GM03348 (cell line): Measurements from ENCODE around the gene SYT1.
A peak's percentile ranks its signal among the peaks of the same experiment; 100 is the strongest.
"Not testable (repeated sequence)": the region's sequence is repeated elsewhere in the genome, so short reads cannot be mapped to it uniquely, and the experiment has no call there.

Experiments used
- DNase-seq: peaks from one replicate; pipeline ENCODE4 v3.0.0; 2012; ENCODE audit warnings: low spot score

The SYT1 gene

DNA sequence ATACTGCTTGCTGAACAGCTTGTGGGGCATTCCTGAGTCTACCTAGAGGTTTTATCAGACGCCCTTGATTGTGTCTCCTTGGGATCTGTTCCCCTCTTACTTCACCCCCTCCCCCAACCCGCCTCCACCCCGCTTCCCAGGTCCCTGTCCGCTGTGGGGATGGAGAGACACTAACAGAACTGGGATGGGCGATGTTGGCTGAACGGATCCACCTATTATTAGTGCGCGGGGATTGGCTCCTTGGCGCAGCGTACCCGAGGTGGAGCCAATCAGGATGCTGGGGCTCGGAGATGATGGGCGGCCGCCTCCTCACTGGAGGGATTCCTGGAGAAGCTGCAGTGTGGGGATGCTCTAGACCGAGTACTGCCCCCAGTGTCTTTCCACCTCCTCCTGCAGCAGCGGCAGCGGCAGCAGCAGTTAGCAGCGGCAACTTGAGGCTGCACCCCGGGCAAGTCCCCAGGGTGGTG is at the start of gene SYT1:
SYT1 (plus strand) TSS at position 372 of the 467 bp plus-strand sequence.
- peak; percentile 53 for DNase-seq

DNA sequence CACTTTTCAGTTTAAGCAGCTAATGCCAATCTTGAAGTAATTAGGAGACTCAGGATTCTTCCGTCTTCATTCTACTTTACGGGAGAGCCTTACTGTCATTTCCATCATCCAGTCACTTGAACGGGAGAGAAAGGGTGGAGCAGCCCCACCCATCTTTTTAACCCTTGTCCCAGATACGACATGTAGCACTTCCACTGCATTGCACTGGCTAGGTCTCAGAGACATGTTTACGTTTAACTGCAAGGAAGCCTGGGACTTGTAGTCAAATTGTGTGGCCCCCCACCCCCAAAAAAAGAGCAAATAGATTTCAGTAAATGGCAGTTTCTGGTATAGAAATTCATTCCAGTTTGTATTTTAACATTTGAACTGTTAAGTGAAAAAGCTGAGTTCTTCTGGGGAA is 46.1 kb upstream of the SYT1 start:
- DNase-seq: no peak

DNA sequence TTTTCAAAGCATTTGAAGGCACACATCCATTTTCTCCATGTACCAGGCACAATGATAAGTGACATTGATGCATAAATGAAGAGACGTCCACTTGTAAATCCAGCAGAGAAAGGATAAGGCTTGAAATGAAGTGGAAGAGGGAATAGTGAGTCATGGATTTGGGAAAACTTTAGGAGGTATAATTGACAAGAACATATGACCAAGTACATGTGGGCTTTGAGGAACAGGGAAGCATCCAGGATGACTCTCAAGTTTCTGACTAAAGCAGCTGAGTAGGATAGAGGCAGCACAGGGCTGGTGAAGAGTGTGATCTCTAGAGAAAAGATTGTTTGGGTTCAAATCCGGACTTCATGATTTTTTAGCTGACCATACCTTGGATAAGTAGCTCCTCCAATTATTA is 43.6 kb upstream of the SYT1 start:
- no peak for DNase-seq

DNA sequence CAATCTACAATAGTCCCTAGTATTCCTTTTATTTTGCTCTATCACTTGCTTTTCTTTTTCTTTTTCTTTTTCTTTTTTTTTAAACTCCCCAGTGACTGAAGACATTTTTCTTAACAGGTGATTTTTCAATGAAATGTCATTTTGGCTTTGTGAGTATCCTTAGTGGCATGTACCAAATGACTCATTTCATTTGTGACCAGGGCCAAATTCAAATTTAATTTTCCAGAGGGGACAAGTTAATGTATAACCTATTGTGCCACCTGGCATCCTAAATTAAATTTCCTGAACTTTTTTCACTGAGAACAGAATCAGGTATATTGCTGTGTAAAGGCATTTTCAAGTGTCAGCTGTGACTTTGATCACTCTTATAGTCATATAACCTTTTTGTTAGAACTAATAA is 39.7 kb upstream of the SYT1 start:
- DNase-seq: no peak

DNA sequence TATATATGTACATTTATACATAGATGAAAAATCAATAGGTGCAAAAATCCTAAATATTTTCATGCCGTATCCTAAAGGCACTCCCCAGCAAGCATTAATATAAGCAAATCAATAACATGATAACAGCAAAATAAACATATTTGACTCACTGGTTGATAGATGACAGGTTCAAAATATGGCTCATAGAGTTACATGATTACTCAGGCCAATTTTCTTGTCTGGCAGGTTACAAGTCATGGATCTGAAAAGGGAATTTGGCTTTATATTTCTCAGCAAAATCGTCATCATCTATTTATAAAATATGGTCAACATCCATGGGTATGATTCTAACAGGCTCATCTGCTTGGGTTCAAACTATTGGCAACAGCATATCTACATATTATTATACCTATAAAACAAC is 34.9 kb upstream of the SYT1 start:
- no peak for DNase-seq

DNA sequence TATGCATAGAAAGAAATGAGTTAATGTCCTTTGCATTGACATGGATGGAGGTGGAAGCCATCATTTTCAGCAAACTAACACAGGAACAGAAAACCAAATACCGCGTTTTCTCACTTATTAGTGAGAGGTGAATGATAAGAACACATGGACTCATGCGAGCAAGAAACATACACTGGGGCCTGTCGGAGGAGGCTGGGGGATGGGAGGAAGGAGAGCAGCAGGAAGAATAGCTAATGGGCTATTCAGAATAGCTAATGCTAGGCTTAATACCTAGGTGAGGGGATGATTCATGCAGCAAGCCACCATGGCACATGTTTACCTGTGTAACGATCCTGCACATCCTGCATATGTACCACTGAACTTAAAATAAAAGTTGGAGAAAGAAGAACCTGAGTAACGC is 29.1 kb upstream of the SYT1 start:
- no peak for DNase-seq

DNA sequence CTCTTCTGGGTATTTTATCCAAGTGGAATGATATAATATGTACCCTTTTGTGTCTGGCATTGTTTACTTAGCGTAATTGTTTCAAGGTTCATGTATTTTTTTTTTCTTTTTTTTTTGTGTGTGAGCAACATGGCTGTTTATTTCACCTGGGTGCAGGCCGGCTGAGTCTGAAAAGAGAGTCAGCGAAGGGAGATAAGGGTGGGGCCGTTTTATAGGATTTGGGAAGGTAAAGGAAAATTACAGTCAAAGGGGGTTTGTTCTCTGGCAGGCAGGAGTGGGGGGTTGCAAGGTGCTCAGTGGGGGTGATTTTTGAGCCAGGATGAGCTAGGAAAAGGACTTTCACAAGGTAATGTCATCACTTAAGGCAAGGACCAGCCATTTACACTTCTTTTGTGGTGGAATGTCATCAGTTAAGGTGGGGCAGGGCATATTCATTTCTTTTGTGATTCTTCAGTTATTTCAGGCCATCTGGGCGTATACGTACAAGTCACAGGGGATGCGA is 24.0 kb upstream of the SYT1 start:
- DNase-seq: not testable (repeated sequence)

DNA sequence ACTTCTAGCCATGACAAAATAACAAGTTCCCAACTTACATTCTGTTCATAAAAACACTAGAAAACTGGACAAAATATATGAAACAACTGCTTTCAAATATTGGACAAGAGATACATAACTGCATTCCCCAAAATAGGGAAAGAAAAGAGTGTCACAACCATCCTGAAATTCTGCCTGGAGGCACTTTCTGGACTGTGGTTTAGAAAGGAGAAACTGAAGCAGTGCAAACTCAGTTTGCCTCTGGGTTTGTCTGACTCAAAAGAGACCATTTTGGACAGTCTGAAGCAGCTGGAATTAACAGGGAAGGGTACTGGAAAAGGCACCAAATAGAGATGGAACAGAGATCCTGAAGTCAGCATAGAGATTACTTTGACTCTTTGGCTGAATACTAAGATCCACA is 11.3 kb upstream of the SYT1 start:
- no peak for DNase-seq

DNA sequence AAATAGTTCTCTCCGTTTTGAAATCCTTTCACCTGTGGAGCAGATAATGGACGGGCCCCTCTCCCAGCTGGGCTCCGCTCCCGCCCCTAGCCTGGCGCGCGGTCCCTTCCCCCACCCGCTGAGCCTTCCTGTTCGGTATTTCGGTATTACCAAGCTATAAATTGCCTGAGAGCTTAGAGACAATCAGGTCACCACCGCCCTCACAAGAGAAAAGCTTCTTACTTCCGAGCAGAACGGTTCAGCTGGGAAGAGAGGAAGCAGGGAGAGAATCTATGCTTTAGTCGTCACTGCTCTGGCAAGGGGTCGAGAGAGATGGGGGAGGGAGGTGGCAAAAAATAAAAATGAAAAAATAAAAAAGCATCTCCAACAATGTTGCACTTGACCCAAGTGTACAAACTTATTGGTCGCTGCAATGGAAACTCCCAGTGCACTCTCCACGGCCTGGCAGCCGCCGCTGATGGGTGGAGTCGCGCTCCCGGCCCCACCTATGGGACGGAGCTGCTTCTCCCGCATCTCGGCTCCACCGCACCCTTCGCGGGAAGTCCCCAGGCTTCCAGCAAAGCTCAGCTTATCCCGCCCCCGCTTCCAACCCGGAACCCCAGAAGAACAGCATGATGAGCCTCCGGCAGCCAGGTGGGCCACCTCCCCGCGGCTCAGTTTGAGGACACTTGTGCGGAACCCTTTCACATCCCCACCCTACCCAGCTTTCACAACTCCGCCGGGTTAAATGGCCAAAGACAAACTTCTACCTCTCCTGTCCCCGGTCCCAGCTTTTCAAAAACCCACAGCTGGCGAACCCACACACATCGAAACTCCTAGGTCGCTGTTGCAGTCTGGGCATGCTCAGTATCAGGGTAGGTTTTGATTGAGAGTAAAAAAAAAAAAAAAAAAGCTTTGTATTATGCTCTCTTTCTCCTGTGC is 832 bp upstream of the SYT1 start:
- peak; percentile 24 for DNase-seq

DNA sequence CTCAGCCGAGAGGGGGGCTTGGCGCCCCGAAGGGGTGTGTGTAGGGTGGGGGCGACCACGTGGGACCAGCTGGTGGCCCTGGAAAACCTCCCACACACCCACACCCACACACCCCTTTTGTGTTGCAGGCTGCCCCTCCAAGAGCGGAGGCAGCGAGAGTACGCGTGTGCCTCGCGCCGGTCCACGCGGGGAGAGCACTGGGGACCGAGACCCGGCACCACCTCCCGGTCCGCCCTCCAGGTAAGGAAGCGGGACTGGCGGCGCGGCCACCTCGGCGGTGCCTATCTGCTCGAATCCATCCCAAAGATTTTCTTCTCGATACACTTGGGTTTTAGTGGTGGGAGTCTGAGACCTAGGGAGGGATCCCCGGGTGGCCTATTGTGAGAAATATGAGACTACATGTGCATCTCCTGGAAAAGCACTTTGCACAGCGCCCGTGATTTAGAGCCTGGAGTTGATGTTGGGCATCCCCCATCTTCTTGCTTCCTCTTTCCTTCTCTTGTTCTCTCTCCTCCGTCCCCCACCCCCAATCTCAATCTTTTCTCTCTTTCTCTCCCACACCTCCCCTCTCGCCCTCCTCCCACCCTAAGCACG is 393 bp downstream of the SYT1 start:
- no peak for DNase-seq

DNA sequence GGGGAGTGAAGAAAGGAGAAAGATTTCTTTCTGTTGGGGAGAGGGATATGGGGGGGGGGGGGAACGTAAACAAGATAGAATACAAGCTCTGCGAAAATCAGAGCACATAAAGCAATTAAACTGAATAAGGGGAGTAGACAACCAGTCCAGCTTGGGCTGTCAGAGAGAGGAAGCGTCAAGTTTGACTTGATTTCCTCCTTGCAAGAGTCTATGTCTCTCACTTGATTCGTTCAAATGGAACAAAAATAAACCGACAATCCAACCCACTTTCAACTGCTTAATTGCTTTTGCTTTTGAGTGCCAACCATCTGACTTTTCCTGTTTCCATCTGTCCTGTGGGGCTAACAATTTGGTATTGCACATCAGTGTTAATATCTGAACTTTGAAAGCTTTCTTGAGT is 942 bp downstream of the SYT1 start:
- no peak for DNase-seq

DNA sequence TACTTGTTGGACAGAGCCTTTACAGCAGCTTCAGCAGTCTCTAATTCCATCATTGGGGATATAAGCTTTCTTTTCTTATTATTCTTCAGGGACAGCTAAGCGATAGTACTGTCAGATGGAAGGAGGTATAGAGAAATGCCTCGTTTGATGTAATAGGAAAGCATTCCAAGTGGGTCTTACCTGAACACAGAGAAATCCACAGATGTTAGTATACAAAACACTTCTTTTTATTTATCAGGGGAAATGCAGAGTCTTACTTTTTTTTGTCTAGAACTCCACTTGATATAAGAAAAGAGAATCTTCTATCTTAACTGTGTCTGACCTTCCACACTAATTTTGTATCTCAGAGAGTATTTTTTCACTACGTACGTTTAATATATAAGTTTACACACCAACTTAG is 1.9 kb downstream of the SYT1 start:
- DNase-seq: no peak

DNA sequence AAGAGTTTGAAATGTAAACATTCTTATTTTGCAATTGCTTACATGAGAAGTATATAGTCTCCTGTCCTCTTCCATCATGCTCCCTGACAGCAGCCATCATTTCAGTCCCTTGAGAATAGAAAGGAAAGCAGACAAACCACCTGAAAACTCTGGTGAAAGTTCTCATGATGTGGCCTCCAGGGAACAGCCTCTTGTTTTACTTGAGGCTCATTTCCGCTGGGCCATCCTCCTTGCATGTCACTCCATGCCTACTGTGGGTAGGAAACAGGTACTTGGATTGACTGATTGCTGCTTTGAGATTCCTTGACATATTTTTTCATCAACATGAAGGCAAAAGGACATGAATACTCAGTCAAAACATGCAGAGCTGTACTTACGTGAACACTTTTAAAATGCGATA is 6.0 kb downstream of the SYT1 start:
- DNase-seq: no peak

DNA sequence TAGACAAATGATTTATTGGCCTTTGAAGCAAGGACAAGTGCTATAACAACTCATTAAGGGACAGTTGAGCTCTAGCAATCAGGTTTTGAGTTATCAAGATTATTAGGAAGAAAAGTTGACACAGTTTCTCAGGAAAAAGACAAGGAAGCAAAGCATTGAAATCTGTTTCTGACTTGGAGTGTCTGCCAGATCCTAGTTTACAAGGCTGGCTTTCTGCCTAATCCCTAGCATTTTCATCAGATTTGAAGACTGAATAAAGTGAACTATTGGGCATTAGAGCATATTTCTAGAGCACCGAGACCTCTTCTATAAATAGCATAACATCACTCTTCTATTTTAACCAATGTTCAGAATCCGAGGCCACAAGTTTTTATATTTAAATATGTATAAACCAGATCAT is 7.0 kb downstream of the SYT1 start:
- no peak for DNase-seq

DNA sequence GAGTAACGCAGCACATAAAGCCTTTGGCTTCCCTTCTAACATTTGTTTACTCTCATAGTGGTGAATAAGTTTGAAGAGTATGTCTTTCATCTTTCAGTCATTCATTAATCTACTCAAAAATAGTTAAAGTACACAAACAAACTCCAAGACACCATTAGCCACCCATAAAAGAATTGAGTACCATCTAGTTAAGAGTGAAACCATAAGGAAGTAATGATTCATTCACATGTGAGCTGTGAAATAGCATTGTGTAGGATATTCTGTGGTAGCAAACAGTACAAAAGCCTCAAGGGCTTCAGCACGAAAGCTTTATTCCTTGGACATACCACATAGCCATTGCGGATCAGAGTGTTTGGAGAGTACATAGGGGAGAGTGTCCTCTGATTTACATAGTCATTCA is 13.9 kb downstream of the SYT1 start:
- no peak for DNase-seq

DNA sequence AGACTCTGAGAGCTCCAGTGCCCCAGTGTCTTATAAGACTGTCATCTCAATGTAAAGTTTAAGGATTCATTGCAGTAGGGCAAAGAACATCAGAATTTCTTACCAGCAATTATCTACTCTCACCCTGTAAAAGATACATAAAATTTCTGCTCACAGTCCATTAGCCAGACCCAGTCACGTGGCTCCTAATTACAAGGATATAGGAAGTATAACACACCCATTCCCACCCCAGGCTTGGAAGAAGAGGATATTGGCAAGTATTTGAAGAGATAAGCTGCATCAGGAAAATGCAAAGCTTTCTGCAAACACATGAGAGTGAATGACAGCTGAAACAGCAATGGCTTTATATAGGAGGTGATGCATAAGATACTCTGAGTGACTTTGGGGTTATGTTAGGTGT is 14.3 kb downstream of the SYT1 start:
- DNase-seq: no peak

DNA sequence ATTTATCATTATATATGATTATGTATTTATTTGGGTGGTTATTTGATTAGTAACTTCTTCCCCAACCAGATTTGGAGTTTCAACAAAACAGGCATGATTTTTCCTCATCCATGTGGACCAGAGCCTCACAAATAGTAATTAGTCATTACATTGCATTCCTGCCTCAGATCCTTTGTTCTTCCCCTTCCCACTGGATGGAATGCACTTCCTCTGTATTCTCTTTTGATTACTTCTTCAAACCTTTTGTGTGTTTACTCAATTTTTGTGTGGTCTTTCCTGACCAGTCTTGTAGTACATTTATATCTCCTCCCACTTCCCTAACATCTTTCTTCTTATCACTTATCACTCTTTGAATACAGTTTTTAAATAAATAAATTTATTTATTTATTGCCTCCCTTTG is 15.5 kb downstream of the SYT1 start:
- DNase-seq: no peak

DNA sequence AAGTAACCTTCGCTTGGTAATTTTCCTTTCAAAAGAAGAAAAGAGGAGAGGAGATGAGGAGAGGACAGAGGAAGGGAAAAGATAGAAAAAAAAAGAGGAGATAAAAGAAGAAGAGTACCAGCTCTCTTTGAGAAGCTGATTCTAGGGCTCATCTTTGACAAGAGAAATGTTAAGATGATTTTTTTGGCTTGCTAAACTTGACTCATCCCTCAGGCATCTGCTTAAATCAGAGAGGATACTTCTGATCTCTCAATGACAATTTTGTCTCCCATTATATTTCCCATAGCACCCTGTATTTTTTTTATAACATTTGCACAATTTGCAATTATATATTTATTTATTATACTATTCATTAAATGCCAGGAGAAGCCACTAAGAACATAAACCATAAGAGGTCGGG is 17.1 kb downstream of the SYT1 start:
- no peak for DNase-seq

DNA sequence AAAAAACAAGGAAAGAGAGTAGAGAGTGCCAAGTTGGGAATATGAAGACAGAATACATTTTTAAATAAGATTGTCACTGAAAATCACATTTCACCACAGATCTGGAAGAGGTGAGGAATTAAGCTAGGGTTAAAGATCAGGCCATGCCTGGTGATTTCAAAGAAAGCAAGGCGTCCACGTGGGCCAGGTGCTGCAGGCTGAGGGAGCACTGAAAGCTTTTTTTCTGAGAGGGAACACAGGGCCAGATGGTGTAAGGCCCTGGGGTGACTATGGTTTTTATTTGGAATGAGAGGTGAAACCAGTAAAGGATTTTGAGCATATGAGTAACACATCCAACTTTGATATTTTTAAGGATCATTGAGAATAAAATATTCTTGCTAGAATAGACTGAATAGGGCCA is 20.9 kb downstream of the SYT1 start:
- no peak for DNase-seq

DNA sequence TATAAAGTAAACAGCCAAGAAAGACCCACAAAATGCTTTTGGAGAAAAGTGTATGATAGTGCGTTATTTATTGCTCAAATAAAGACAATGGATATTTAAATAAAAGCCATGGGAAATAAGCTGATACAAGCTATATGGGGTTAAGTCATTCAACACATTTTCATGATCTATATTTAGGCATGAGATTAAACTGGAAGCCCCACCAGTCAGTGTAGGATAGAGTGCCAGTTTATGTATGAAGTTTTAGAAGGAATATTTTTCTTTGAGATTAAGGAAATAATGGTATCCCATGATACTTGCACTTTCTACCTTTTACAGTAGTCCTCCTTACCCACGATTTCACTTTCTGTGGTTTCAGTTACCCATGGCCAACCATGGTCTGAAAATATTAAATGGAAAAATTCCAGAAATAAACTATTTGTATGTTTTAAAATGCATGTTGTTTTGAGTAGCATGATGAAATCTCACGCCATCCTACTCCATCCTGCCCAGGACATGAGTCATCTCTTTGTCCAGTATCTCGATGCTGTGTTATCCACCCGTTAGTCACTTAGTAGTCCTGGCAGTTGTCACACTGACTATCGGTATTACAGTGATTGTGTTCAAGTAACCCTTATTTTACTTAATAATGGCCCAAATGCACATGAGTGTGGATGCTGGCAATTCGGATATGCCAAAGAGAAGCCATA is 22.3 kb downstream of the SYT1 start:
- DNase-seq: peak; percentile 21

DNA sequence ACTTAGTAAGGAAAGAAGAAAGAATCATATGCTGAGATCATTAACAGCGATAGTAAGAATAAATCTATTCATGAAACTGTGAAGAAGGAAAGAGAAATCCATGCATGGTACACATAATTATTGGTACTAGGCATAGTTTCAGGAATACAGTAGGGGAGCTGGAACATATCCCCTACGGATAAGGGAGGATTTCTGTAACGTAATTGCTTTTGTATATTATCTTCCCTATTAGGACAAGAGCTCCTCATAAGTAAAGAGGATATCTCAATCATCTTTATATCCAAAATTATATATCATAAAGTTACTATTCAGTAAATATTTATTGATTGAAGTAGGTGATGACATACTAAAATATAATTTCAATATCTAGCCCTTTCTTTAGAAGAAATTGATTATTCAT is 22.9 kb downstream of the SYT1 start:
- DNase-seq: no peak

DNA sequence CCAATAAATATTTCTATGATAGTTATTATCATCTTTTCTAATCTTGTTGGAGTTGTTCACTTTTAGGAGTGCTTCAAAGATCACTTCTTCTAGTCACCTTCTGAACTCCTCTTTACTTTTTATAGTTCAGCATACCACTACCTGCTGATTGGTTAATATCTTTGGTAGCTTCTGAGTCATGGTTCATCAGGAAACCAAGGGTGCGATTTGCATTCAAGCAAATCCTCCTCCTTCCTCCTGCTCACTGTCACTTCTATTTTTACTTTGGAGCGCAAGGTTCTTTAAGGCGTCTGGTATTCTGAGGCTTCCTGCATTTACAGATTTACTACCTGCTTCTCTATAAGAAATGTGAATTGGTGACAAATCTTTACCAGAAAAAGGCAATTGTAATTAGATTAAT is 24.0 kb downstream of the SYT1 start:
- no peak for DNase-seq
